SK-N-MC (cell line): ENCODE measurements around the gene ATP6V0E1.

ENCODE experiments used
- EZH2 ChIP-seq: fragments of 200-600 bp; sonication (generic); IDR thresholded peaks from one replicate; pipeline ENCODE4 v1.6.1; 2017; ENCODE audit warnings: antibody characterized with exemption
- POLR2AphosphoS5 ChIP-seq: IDR thresholded peaks from 2 replicates; pipeline ENCODE4 v1.6.1; 2012; ENCODE audit warnings: mild to moderate bottlenecking, low read depth, low read length, borderline replicate concordance

- TF ChIP-seq POLR2AphosphoS5 (no peak), EZH2 (no peak)
These were observed 28.0 kb downstream of the ATP6V0E1 start for GRCh38 chr5:173011566-173011965.
